Activated CD8-positive, alpha-beta memory T cell treated with anti-CD3 and anti-CD28 coated beads, Interleukin-2, amount 50 U/mL, for 48 hours (primary cell): ENCODE results near the gene MAP4K3.
"Not testable (repeated sequence)": the region's sequence is repeated elsewhere in the genome, so short reads cannot be mapped to it uniquely, and the experiment has no call there.

Source experiments
- DNase-seq: peaks from one replicate; pipeline ENCODE4 v3.0.0-alpha.2; 2020

The MAP4K3 gene

GRCh38 chr2:39300044-39300978, 136.8 kb downstream of the MAP4K3 start:
- no peak for DNase-seq

- no peak for DNase-seq
These were observed 146.7 kb downstream of the MAP4K3 start for GRCh38 chr2:39290433-39290832.

- no peak for DNase-seq
These were observed 147.5 kb downstream of the MAP4K3 start for GRCh38 chr2:39289609-39290008.

- DNase-seq: no peak
These were observed 153.5 kb downstream of the MAP4K3 start for GRCh38 chr2:39283561-39283960.

GRCh38 chr2:39281391-39281790, 155.7 kb downstream of the MAP4K3 start:
- no peak for DNase-seq

GRCh38 chr2:39275016-39275415, 162.1 kb downstream of the MAP4K3 start:
- DNase-seq: no peak

GRCh38 chr2:39269941-39270340, 167.1 kb downstream of the MAP4K3 start:
- DNase-seq: no peak

- DNase-seq: no peak
These were observed 170.1 kb downstream of the MAP4K3 start for GRCh38 chr2:39266916-39267434.

GRCh38 chr2:39266139-39266805, 170.8 kb downstream of the MAP4K3 start:
- DNase-seq: no peak

- no peak for DNase-seq
These were observed 171.8 kb downstream of the MAP4K3 start for GRCh38 chr2:39265315-39265714.

- DNase-seq: no peak
These were observed 172.4 kb downstream of the MAP4K3 start for GRCh38 chr2:39264733-39265132.

- no peak for DNase-seq
These were observed 177.0 kb downstream of the MAP4K3 start for GRCh38 chr2:39260087-39260486.

GRCh38 chr2:39256040-39256439, 181.0 kb downstream of the MAP4K3 start:
- no peak for DNase-seq

- DNase-seq: no peak
These were observed 184.1 kb downstream of the MAP4K3 start for GRCh38 chr2:39252888-39253518.

GRCh38 chr2:39247512-39248043, 189.5 kb downstream of the MAP4K3 start:
- DNase-seq: no peak

- no peak for DNase-seq
These were observed 190.6 kb downstream of the MAP4K3 start for GRCh38 chr2:39246382-39246980.

GRCh38 chr2:39244963-39245625, 192.0 kb downstream of the MAP4K3 start:
- DNase-seq: not testable (repeated sequence)

- not testable (repeated sequence) for DNase-seq
These were observed 192.7 kb downstream of the MAP4K3 start for GRCh38 chr2:39244241-39244862.

GRCh38 chr2:39243469-39244123, 193.5 kb downstream of the MAP4K3 start, which contains the start of gene CDKL4:
TSS of gene CDKL4 (minus strand) at chr2:39243970.
- no peak for DNase-seq

- no peak for DNase-seq
These were observed 195.5 kb downstream of the MAP4K3 start for GRCh38 chr2:39241588-39241987.

- DNase-seq: no peak
These were observed 196.3 kb downstream of the MAP4K3 start for GRCh38 chr2:39240758-39241157.
